ENCODE measurements around the gene RAB9A.
"Not testable (repeated sequence)": the region's sequence is repeated elsewhere in the genome, so short reads cannot be mapped to it uniquely, and the experiment has no call there.

RAB9A gene

GRCh38 chrX:13721371-13721770 lies 32.4 kb downstream of the RAB9A start:
- H3K4me3 ChIP-seq (ENCODE audit: low read depth, low read length) = no peak overlapping the region
- no peak for TF ChIP-seq CTCF (IDR thresholded peaks at IDR 0.05; ENCODE audit: low read depth, low read length, missing control alignments)
- no peak for DNase-seq (ENCODE audit: low read depth)
- in situ Hi-C loops (cut with HindIII; ENCODE audit: low sequenced_read_pairs) = no loop called here

GRCh38 chrX:13721819-13722519 lies 33.0 kb downstream of the RAB9A start:
- no peak for TF ChIP-seq CTCF (IDR thresholded peaks at IDR 0.05; ENCODE audit: low read depth, low read length, missing control alignments)
- in situ Hi-C loops (cut with HindIII; ENCODE audit: low sequenced_read_pairs) = no loop called here
- no peak for DNase-seq (ENCODE audit: low read depth)
- no peak overlapping the region for H3K4me3 ChIP-seq (ENCODE audit: low read depth, low read length)

- in situ Hi-C loops (cut with HindIII; ENCODE audit: low sequenced_read_pairs); H3K4me3 ChIP-seq (ENCODE audit: low read depth, low read length); DNase-seq (ENCODE audit: low read depth): not testable (repeated sequence)
These were observed 36.0 kb downstream of the RAB9A start for GRCh38 chrX:13724878-13725277.

GRCh38 chrX:13726583-13726982 lies 37.7 kb downstream of the RAB9A start:
- in situ Hi-C loops (cut with HindIII; ENCODE audit: low sequenced_read_pairs); H3K4me3 ChIP-seq (ENCODE audit: low read depth, low read length); DNase-seq (ENCODE audit: low read depth): not testable (repeated sequence)

- DNase-seq (ENCODE audit: low read depth); in situ Hi-C loops (cut with HindIII; ENCODE audit: low sequenced_read_pairs): not testable (repeated sequence)
These were observed 41.6 kb downstream of the RAB9A start for GRCh38 chrX:13730523-13730922.

GRCh38 chrX:13732246-13733067 lies 43.5 kb downstream of the RAB9A start:
- DNase-seq (ENCODE audit: low read depth) = peak; percentile 41

More at GRCh38 chrX:13730523-13730922, 41.6 kb downstream of the RAB9A start:
- H3K4me3 ChIP-seq (ENCODE audit: low read depth, low read length) = not testable (repeated sequence)

GRCh38 chrX:13733506-13733905 lies 44.6 kb downstream of the RAB9A start:
- TF ChIP-seq CTCF (IDR thresholded peaks at IDR 0.05; ENCODE audit: low read depth, low read length, missing control alignments) = no peak
- DNase-seq (ENCODE audit: low read depth) = no peak
- H3K4me3 ChIP-seq (ENCODE audit: low read depth, low read length) = peak overlapping the region; percentile 71
- in situ Hi-C loops (cut with HindIII; ENCODE audit: low sequenced_read_pairs) = no loop called here

More at GRCh38 chrX:13732246-13733067, 43.5 kb downstream of the RAB9A start:
- no peak for TF ChIP-seq CTCF (IDR thresholded peaks at IDR 0.05; ENCODE audit: low read depth, low read length, missing control alignments)
- in situ Hi-C loops (cut with HindIII; ENCODE audit: low sequenced_read_pairs) = no loop called here
- H3K4me3 ChIP-seq (ENCODE audit: low read depth, low read length) = no peak overlapping the region

All from astrocyte of the cerebellum (primary cell).